WERI-Rb-1 (cell line): ENCODE data around the gene GATM.

ENCODE experiments used
- DNase-seq: peaks from one replicate; pipeline ENCODE4 v3.0.0-alpha.2; 2020
- H3K27ac ChIP-seq: fragments of 250-450 bp; sonication (Bioruptor Pico); 2 replicates; pipeline ENCODE4 v1.5.1; 2020; ENCODE audit warnings: mild to moderate bottlenecking, moderate library complexity
- H3K27me3 ChIP-seq: fragments of 250-450 bp; sonication (Bioruptor Pico); 2 replicates; pipeline ENCODE4 v1.5.1; 2021; ENCODE audit warnings: mild to moderate bottlenecking, low read depth, moderate library complexity; ENCODE audit not compliant: insufficient read depth, severe bottlenecking
- H3K36me3 ChIP-seq: fragments of 250-450 bp; sonication (Bioruptor Pico); 2 replicates; pipeline ENCODE4 v1.5.1; 2020; ENCODE audit warnings: mild to moderate bottlenecking, moderate library complexity
- H3K4me3 ChIP-seq: 2 replicates; pipeline ENCODE4 v1.5.1; 2011; ENCODE audit warnings: low read depth, mild to moderate bottlenecking, control low read depth, low read length
- H3K9me3 ChIP-seq: fragments of 250-450 bp; sonication (Bioruptor Pico); 2 replicates; pipeline ENCODE4 v1.5.1; 2021; ENCODE audit warnings: mild to moderate bottlenecking, moderate library complexity; ENCODE audit not compliant: severe bottlenecking
- TF ChIP-seq, protein P1 (sequence below): IDR thresholded peaks from 2 replicates; pipeline ENCODE4 v1.5.1; 2011; ENCODE audit warnings: low read depth, mild to moderate bottlenecking, control low read depth, inconsistent platforms, low read length

Gene GATM, protein sequence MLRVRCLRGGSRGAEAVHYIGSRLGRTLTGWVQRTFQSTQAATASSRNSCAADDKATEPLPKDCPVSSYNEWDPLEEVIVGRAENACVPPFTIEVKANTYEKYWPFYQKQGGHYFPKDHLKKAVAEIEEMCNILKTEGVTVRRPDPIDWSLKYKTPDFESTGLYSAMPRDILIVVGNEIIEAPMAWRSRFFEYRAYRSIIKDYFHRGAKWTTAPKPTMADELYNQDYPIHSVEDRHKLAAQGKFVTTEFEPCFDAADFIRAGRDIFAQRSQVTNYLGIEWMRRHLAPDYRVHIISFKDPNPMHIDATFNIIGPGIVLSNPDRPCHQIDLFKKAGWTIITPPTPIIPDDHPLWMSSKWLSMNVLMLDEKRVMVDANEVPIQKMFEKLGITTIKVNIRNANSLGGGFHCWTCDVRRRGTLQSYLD

DNA sequence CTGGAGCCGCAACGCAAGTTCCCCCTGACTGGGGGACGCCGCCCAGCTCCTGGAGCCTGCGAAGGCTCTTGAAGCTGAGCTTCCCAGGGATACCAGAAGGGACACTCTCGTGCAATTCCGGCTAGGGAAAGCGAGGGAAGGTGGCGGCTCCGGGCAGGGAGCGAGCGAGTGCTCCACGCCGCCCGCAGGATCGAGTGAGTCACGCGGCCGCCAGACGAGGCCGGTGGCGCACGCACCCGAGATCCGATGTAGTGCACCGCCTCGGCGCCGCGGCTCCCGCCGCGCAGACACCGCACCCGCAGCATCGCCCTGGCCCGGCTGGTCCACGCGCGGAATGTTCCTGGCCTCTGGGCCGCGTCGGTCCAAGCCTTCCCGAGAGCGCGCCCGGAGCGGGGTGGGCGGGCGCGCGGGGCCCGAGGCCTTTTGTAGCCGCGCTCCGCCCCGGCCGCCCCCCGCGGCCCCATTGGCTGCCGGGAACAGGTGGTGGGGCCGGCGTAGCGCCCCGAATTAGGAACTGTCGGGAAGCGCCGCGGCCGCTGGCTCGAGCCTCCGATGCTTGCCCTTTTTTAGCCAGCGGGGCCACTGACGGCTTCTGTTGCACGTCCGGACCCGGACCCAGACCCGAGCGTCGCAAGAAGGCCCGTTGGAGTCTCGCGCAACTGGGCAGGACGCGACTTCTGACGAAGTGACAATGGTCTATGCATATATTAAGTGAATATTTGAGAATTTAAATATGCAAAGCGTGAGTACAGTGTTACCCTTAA, at the start of gene GATM:
GATM (minus strand) TSS at position 396 of the 764 bp plus-strand sequence; CDS start at position 305, 91 bp downstream.
- Histone ChIP-seq H3K9me3 (peaks cover 2% of the 10 kb centered on the region), H3K36me3 (no peaks in the 10 kb centered on the region), H3K4me3 (peak within 1 kb of the TSS; percentile 63), H3K27me3 (no peaks in the 10 kb centered on the region), H3K27ac (peak within 1 kb of the TSS; percentile 34; the same call in 1 of the 2 replicates)
- TF ChIP-seq, protein P1, sequence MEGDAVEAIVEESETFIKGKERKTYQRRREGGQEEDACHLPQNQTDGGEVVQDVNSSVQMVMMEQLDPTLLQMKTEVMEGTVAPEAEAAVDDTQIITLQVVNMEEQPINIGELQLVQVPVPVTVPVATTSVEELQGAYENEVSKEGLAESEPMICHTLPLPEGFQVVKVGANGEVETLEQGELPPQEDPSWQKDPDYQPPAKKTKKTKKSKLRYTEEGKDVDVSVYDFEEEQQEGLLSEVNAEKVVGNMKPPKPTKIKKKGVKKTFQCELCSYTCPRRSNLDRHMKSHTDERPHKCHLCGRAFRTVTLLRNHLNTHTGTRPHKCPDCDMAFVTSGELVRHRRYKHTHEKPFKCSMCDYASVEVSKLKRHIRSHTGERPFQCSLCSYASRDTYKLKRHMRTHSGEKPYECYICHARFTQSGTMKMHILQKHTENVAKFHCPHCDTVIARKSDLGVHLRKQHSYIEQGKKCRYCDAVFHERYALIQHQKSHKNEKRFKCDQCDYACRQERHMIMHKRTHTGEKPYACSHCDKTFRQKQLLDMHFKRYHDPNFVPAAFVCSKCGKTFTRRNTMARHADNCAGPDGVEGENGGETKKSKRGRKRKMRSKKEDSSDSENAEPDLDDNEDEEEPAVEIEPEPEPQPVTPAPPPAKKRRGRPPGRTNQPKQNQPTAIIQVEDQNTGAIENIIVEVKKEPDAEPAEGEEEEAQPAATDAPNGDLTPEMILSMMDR, result peak; percentile 59
- DNase-seq, result peak; percentile 82

DNA sequence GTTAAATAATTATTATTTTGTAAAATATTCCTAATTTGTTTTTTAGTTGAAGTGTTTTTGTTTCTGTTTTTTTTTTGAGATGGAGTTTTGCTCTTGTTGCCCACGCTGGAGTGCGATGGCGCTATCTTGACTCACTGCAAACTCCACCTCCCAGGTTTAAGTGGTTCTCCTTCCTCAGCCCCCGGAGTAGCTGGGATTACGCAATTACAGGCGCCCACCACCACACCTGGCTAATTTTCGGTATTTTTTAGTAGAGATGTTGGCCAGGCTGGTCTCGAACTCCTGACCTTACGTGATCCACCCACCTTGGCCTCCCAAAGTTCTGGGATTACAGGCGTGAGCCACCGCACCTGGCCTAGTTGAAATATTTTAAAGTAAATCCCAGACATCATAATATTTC, 48.7 kb upstream of the GATM start:
- no peaks in the 10 kb centered on the region; the same call in 1 of the 2 replicates for H3K36me3 ChIP-seq
- TF ChIP-seq, protein P1, result no peak
- no peak overlapping the region for H3K4me3 ChIP-seq
- DNase-seq, result no peak
- no peaks in the 10 kb centered on the region for H3K27me3 ChIP-seq
- no peak overlapping the region for H3K27ac ChIP-seq
- H3K9me3 ChIP-seq, result no peaks in the 10 kb centered on the region

DNA sequence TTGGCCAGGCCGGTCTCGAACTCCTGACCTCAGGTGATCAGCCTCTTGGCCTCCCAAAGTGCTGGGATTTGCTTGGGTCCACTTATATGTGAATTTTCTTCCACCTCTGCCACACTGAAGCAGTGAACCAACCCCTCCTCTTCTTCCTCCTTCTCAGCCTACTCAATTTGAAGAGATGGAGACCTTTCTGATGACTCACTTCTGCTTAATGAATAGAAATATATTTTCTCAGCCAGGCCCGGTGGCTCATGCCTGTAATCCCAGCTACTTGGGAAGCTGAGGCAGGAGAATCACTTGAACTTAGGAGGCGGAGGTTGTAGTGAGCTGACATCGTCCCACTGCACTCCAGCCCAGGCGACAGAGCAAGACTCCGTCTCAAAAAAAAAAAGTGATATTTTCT, 46.8 kb upstream of the GATM start:
- Histone ChIP-seq H3K27me3 (no peaks in the 10 kb centered on the region), H3K9me3 (no peaks in the 10 kb centered on the region), H3K36me3 (peaks cover 14% of the 10 kb centered on the region), H3K27ac (no peak overlapping the region), H3K4me3 (no peak overlapping the region)
- TF ChIP-seq, protein P1, result no peak
- DNase-seq, result no peak

DNA sequence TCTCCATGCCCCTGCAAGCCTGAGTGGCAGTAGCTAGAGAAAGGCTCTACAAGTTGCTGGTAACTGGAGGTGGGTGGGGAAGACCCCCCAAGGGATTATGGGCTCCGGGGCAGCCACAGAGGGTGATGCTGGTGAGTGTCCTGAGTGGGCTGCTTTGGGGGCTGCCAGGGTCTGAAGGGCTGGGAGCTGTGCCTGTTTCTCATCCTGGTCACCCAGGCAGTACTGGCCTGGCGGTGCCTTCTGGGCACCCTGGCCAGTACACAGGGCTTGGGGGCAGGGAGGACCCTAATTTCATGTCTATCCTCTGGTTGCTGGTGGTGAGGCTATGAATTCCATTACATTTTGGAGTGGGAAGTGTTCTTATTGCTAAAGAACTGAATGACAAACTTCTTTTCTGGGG, 46.1 kb upstream of the GATM start:
- Histone ChIP-seq H3K9me3 (no peaks in the 10 kb centered on the region), H3K36me3 (peaks cover 18% of the 10 kb centered on the region), H3K4me3 (no peak overlapping the region), H3K27ac (no peak overlapping the region), H3K27me3 (no peaks in the 10 kb centered on the region)
- TF ChIP-seq, protein P1, result no peak
- DNase-seq, result no peak

DNA sequence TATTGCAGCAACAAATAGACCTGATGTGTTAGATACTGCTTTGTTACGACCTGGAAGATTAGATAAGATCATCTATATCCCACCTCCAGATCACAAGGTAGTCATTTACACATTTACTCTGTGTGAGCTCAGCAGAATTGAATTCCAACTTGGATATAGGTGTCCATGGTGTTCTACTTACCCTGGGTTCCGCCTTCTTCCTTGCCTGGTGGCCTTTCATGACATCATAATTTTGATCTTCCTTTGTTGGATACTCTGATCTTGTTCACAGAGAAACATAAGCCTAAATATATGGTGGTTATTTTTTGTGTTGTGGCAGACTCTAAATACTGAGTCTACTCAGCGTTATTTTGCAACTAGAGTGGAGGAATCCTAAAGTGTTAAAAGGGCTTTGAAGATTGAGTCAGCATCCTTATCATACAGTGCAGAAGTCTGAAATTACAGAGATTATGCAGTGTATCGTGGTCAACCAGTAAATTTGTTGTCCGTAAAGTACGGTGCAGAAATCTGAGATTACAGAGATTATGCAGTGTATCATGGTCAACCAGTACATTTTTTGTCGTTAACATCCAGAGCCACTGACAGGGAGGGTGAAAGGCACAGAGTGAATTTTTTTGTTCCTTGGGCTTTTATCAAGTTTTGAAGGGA, 39.1 kb upstream of the GATM start:
- H3K27me3 ChIP-seq, result no peaks in the 10 kb centered on the region
- DNase-seq, result no peak
- no peak overlapping the region for H3K27ac ChIP-seq
- H3K36me3 ChIP-seq, result peaks cover 81% of the 10 kb centered on the region
- no peaks in the 10 kb centered on the region for H3K9me3 ChIP-seq
- no peak overlapping the region for H3K4me3 ChIP-seq
- TF ChIP-seq, protein P1, result no peak
